ENCODE data around the gene KRT2.

Gene KRT2

GRCh38 chr12:52615208-52615868, 36.7 kb downstream of the KRT2 start:
- DNase-seq (ENCODE audit: low read depth), result no peak

DNA sequence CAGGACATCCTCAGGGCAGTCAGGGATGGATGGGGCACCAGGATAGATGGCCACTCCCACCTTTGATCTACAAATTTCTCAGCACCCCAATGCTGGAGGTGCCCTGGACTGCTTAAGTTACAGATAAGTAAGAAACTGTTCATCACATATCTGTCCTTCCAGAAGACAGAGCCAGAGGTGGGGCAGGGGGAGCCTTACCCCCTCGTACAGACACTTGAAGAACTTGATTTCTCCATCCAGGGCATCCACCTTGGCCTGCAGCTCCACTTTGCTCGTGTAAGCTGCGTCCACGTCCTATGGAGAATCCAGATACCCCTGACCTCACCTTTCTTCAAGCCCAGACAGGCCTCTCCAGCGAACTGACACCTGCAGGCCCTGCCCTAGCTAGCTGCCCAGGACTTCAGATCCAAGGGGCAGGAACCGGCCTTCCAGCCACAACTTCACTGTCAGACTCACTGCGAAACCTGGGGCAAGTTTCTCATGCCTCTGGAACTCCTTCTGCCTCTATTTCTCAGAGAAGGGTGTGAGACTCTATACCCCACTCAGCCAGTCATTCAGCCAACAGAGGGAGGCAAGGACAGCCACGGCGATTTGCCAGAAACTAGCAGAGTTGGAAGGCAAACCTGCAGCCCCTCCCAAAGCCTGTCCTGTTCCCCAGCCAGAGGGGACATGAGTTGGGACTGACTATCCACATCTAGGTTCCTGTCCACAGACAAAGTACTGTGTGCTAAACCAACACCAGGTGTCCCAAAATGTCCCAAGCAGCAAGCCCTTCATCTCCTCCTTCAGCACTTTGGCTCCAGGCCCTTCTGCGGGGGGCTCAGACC, 37.4 kb downstream of the KRT2 start:
- no peak for DNase-seq (ENCODE audit: low read depth)

GRCh38 chr12:52613384-52614030, 38.5 kb downstream of the KRT2 start:
- DNase-seq (ENCODE audit: low read depth), result no peak

GRCh38 chr12:52612431-52613383, 39.3 kb downstream of the KRT2 start:
- no peak for DNase-seq (ENCODE audit: low read depth)

DNA sequence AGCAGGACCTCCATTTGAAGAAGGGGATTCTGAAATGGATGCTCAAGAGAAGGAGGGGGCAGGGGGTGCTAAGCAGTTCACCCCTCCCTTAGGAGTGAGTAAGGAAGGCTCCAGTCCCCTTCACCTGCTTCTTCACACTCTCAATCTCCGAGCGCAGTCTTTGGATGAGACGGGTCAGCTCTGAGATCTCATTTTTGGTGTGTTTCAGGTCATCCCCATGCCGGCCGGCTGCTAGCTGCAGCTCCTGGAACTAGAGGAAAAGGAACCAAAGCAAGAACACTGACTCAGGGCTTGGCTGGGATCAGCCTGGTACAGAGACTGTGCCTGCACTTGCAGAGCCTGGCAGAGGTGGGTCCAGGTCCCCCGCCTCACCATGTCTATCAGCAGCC, 40.9 kb downstream of the KRT2 start:
- DNase-seq (ENCODE audit: low read depth), result no peak

GRCh38 chr12:52608826-52609630, 43.0 kb downstream of the KRT2 start:
- no peak for DNase-seq (ENCODE audit: low read depth)

- DNase-seq (ENCODE audit: low read depth), result no peak
Measured at GRCh38 chr12:52608161-52608560, 43.9 kb downstream of the KRT2 start.

DNA sequence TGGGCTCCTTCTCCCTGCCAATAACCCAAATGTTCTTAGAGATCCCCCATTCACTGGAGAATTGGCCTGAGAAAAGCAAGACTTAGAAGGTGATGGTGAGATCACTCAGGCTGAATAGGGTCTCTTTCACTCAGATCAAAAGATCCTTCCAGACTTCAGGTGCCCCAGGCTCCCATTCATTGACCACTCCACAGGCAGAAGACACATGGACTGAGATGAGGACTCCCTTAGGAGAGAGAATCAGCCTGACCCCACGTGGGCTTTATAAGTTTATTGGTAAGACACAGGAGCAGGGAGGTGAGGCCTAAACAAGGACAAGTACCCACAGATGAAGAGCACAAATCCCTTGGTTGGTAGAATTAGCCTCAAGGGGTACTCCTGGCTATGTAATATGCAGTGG, 44.7 kb downstream of the KRT2 start:
- no peak for DNase-seq (ENCODE audit: low read depth)

DNA sequence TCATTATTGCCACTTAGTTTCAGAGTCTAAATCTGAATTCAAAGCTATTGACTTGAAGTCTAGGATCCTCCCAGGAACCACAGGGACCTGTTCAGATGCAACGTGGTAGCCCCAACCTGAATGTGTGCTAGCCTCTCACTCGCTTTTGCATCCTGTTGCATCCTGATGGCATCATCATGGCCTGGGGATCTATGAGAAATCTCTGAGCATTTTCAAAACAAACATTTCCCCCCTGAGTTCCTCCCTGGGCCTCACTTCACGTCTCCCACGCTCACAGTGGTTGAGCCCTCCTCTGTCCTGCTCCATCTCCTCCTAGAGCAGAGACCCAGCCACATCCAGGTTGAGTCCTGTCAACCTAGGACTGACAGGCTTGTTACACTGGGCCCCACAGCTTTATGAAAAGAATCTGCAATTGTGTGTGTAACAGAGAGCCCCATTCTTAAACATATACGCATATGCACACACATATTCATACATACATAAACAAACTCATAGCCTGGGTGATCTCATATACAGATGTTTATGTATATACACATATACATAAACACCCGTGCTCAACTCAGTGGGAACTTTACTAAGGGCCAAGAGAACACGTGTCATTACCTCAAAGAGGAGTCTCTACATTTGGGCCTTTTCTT, 45.3 kb downstream of the KRT2 start:
- DNase-seq (ENCODE audit: low read depth), result no peak

- no peak for DNase-seq (ENCODE audit: low read depth)
Measured at GRCh38 chr12:52606096-52606495, 45.9 kb downstream of the KRT2 start.

DNA sequence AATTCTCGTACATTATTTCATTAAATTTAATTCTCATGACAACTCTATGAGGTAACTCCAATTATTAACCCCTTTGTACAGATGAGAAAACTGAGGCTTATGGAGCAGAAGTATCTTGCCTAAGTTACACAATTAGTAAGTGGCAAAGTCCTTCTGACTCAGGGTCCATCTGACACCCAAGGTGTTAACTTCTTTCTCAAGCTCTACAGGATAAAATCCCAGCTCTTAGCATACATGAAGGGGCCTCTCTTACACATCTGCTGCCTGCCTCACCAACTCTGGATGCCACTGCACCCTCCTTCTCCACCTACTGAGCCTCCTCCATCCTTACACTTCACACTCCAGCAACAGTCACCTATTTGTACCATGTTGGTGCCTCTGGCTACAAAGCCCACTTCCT, 46.5 kb downstream of the KRT2 start:
- DNase-seq (ENCODE audit: low read depth), result no peak

DNA sequence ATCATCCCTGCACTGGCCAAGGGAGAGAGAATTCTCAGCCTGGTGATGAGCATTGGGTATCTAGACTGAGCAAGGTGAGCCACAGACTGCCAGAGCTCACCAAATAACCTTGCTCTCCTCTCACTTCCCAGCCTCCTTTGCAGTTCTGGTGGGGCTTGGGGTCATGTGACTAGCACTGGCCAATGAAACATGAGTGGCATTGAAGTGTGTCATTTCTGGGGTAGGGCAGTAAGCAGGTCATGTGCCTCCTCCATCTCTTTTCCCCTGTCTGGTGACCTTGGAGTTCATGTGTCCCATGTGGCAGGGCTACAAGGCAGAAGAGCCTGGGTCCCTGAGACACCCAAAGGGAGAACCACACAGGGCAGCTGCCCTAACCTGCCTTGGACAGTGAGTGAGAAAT, 47.2 kb downstream of the KRT2 start:
- no peak for DNase-seq (ENCODE audit: low read depth)

DNA sequence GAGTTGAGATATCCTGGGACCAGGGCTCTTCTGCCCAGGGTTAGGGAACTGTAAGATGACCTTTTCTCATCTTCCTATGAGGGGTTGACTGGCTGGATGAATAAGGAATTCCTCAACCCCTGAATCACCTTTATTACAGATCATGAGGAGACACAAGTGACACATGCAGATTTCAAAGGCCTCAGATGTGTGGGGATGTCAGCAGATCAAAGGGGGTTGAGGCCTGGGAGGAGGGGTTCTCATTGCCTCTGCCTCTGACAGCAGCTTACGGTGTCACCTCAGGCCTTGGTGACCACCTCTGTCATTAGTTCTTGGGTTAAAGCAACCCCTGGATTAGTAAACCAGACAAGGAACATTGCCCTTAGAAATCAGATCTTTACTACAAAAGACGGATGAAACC, 48.7 kb downstream of the KRT2 start:
- no peak for DNase-seq (ENCODE audit: low read depth)

- no peak for DNase-seq (ENCODE audit: low read depth)
Measured at GRCh38 chr12:52602552-52602951, 49.5 kb downstream of the KRT2 start.

GRCh38 chr12:52601671-52602070, 50.3 kb downstream of the KRT2 start:
- DNase-seq (ENCODE audit: low read depth), result no peak

DNA sequence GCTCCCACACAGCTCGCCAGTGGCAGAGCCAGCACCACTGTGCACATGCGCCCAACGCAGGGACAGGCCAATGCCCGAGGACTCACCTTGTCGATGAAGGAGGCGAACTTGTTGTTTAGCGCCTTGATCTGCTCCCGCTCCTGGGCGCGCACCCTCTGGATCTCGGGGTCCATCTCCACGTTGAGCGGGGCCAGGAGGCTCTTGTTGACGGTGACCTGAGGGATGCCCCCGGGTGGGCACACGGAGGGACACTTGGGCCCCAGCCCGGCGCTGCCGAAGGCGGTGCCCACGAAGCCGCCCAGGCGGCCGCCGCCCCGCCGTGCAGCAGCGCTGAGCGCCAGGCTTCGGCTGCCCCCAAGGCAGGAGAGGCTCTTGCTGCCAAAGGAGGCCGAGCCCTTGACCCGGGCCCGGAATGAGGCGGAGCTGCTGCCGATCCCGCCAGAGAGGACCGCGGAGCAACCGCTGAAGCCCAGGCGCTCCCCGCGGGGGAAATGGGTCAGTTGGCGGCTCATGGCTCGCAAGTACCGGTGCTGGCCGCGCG, 51.0 kb downstream of the KRT2 start, which contains the start of gene KRT72:
Gene KRT72 (minus strand): TSS at position 523 of the 541 bp plus-strand sequence. CDS start 11 bp downstream, at position 512.
- DNase-seq (ENCODE audit: low read depth), result no peak

DNA sequence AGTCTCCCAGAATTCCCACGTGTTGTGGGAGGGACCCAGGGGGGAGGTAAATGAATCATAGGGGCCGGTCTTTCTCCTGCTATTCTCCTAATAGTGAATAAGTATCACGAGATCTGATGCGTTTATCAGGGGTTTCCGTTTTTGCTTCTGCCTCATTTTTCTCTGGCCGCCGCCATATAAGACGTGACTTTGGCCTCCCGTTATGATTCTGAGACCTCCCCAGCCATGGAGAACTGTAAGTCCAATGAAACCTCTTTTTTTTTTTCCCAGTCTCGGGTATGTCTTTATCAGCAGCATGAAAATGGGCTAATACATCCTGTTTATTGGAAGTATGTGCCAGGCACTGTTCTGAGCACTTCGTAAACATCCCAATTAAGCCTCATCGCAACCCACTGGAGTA, 51.5 kb downstream of the KRT2 start:
- DNase-seq (ENCODE audit: low read depth), result no peak

DNA sequence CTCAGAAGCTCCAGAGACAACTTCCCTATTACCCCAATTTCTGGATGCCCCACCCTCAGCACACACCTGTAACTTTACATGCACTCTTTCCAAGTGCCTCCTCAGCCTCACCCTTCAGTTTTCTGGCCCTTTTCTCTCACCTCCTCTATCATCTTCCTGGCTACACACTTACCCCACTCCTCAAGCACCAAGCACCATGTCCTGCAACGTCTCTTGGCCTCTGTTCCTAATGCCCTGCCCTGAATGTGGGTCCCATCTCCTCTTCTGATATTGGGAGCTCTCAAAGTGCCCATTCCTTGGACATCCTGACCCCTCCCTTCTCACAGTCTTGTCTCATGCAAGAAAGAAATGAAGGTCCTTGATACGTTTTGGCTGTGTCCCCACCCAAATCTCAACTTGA, 51.9 kb downstream of the KRT2 start:
- no peak for DNase-seq (ENCODE audit: low read depth)

DNA sequence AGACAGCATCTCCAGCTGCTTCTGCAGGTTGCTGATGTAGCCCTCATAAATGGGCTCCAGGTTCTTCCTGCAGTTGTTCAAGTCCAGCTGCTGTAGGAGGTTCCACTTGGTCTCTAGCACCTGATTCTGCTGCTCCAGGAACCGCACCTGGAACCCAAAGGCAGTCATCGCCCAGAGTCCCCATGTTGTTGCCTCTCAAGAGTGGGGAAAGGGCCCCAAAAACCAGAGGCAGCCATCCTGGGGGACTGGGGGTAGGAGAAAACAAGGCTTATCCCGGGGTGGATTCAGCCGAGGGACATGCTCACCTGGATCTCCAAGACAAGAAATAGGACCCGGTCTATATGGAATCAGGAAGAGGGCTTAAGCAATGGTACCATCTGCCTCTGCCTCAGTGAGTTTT, 53.0 kb downstream of the KRT2 start:
- DNase-seq (ENCODE audit: low read depth), result no peak
